LNCAP (cell line): ENCODE measurements around the gene LAMP2.
A peak's percentile ranks its signal among the peaks of the same experiment; 100 is the strongest.

ENCODE experiments used
- TF ChIP-seq, protein P1 (sequence below): fragments of 450-650 bp; IDR thresholded peaks from 2 replicates; pipeline ENCODE4 v1.5.1; 2017; ENCODE audit warnings: mild to moderate bottlenecking

The LAMP2 gene

DNA sequence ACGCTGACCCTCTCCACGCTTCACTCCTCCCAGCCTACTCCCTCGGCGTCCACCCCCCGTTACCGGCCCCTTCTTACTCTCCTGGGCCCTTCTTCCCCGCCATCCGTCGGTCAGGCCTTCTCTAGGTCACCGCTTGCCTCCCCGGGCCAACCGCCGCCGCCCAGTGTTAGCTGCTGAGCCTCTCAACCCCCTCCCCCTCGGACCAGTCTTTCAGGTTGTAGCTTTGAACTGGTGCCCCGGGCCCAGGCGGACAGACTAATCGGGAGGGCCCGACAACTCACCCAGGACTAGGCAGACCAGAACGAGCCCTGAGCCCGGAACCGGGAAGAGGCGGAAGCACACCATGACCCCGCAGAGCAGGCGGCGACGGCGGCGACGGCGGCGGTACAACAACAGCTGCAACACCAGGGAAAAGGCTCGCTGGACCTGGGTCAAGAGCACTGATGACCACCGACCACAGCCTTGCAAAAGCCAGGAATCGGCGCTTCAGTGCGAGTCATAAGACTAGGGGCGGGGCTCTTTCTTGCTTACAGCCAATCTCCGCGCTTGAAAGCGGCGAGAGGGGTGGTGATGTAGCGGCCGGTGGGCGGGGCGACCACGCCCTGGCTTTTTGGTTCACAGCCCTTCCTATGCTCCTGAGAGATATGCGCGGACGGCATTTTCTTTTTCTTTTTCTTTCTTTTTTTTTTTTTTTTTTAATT is at the start of gene LAMP2:
TSS of gene LAMP2 (minus strand) at position 472 of the 701 bp plus-strand sequence. CDS start at position 345, 127 bp downstream.
- TF ChIP-seq, protein P1, sequence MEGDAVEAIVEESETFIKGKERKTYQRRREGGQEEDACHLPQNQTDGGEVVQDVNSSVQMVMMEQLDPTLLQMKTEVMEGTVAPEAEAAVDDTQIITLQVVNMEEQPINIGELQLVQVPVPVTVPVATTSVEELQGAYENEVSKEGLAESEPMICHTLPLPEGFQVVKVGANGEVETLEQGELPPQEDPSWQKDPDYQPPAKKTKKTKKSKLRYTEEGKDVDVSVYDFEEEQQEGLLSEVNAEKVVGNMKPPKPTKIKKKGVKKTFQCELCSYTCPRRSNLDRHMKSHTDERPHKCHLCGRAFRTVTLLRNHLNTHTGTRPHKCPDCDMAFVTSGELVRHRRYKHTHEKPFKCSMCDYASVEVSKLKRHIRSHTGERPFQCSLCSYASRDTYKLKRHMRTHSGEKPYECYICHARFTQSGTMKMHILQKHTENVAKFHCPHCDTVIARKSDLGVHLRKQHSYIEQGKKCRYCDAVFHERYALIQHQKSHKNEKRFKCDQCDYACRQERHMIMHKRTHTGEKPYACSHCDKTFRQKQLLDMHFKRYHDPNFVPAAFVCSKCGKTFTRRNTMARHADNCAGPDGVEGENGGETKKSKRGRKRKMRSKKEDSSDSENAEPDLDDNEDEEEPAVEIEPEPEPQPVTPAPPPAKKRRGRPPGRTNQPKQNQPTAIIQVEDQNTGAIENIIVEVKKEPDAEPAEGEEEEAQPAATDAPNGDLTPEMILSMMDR = no peak

DNA sequence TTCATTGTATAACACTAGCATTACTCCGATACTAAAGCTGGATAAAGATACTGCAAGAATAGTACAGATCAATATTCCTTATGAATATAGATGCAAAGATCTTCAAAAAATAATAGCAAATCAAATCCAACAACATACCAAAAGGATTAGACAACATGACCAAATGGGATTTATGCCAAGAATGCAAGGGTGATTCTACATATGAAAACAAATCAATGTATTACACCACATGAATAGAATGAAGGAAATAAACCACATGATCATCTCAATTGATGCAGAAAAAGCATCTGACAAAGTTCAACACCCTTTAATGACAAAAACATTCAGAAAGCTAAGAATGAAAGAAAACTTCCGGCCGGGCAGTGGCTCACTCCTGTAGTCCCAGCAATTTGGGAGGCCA is 48.8 kb upstream of the LAMP2 start:
- TF ChIP-seq, protein P1 = no peak

DNA sequence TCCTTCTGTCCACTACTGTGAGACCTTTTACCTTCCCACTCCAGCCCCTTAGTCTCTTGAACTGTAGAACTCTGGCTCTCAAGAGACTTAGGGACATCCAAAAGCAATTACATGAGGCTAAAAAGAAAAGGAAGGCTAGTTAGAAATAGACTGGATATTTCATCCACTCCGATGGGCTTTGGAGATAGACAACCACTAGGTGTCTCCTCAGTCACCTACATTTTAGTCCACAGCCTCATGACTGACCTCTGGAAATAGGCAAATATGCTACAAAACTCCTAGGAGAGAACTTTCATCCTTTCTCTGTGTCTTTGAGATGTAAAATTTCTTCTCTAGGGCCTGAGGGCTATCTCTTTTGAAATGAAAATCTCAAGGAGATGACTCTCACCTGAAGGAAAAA is 45.1 kb upstream of the LAMP2 start:
- TF ChIP-seq, protein P1 = peak; percentile 41; the same call in 1 of the 2 replicates

DNA sequence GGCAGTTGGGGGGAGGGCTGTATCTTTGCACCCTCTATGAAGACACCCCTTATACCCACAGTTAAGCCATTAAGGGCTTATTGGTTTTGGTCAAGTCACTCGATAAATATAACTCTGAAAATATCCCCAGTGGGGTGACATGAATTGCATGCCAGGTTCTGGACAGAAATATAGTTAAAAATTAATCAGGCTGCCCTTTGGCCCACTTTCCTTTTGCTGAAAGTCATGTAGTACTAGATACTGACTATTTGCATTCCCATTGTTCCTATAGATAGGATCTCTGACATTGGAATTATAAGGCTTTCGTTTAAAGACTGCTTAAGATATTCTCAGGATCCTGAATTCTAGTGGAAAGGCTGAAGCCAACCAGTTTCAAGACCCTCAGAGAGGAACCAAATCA is 43.5 kb upstream of the LAMP2 start:
- TF ChIP-seq, protein P1 = no peak

DNA sequence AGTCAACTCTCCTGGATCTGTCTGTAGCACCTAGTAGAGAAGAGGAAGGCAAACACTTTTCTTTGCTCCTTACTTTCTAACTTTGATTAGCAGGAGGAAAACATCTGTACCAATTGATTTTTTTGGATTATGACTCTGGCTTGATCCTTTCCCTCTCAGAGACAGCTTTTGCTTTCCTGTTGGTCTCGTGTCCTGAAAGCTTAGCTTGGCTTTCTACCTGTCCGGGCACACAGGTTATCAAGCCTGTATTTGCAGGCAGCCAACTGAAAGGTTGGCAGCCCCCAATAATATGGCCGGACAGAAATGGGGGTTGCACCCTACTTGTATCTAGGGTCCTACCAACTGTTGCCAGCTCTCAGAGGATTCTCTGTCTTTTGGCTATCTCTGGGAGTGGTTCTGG is 43.1 kb upstream of the LAMP2 start:
- TF ChIP-seq, protein P1 = no peak

DNA sequence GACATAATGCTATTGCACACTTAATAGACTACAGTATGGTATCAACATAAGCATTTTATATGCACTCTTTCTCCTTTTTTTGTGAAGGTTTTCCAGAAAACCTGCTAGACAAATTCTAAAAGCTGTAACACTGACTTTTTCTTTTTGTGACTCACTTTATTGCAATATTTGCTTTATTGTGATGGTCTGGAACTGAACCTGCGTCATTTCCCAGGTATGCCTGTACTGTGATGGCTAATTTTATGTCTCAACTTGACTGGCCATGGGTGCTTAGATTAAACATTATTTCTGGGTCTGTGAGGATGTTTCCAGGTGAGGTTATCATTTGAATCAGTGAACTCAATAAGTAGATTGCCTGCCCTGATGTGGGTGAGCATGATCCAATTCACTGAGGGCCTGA is 35.5 kb upstream of the LAMP2 start:
- TF ChIP-seq, protein P1 = no peak

DNA sequence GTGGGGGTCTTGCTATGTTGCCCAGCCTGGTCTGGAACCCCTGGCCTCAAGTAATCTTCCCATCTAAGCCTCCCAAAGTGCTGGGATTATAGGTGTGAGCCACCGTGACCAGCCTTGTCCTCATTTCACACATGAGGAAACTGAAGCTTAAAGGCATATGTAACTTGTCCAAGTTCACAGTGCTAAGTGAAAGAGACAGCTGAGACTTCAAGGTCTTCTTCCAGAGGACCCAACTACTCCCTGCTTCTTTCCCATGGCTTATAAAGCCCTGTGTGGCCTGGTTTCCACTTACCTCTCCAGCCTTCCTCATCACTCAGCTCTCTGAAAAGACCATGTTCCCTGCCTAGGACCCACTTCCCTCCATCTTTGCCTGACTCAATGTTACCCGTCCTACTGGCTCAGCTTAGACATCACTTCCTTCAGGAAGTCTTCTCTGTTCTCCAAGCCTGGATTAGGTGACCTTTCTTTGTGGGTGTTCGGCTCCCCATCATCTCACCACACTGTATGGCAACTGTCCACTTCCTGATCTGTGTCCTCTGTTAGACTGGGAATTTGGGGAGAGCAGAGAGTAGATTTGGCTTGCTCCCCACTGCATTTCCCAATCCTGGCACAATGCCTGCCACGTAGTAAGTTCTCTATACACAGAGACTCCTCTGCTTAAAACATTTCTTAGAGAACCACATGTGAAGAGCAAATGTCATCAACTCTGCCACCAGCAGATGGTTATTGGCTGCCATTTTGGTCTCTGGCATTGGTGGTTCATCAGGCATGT is 30.4 kb upstream of the LAMP2 start:
- TF ChIP-seq, protein P1 = no peak
